Measurements from ENCODE around the gene GNMT.

DNA sequence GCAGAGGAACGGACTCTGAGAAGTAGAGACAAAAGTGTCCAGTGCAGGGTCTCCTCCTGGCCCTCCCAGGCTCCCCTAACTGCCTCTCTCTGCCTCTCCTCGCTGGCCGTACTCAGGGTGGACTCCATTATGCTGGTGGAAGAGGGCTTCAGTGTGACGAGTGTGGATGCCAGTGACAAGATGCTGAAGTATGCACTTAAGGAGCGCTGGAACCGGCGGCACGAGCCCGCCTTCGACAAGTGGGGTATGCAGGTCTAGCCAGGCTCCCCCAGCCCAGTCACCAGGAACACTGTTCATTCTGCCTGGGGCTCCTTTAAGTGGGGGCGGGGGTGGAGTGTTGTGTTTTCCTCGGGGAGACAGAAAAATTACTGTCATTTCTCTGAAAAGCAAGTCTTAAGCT lies 1.5 kb downstream of the GNMT start:
- TF ChIP-seq, protein P1, sequence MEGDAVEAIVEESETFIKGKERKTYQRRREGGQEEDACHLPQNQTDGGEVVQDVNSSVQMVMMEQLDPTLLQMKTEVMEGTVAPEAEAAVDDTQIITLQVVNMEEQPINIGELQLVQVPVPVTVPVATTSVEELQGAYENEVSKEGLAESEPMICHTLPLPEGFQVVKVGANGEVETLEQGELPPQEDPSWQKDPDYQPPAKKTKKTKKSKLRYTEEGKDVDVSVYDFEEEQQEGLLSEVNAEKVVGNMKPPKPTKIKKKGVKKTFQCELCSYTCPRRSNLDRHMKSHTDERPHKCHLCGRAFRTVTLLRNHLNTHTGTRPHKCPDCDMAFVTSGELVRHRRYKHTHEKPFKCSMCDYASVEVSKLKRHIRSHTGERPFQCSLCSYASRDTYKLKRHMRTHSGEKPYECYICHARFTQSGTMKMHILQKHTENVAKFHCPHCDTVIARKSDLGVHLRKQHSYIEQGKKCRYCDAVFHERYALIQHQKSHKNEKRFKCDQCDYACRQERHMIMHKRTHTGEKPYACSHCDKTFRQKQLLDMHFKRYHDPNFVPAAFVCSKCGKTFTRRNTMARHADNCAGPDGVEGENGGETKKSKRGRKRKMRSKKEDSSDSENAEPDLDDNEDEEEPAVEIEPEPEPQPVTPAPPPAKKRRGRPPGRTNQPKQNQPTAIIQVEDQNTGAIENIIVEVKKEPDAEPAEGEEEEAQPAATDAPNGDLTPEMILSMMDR (IDR thresholded peaks at IDR 0.05): no peak
- TF ChIP-seq POLR2A (IDR thresholded peaks at IDR 0.05): no peak

Data from lower leg skin (tissue), 3 donors.